ENCODE results near the gene EXOSC7. TPM values are rescaled to one million over a fixed set of nuclear protein-coding genes. Genes with fewer than 3 reads are reported as not detected.
A peak's percentile ranks its signal among the peaks of the same experiment; 100 is the strongest.

EXOSC7 gene
- total RNA-seq, 6 donors from 2014 or later: 35.8 to 55.5 (median 41.1) TPM

DNA sequence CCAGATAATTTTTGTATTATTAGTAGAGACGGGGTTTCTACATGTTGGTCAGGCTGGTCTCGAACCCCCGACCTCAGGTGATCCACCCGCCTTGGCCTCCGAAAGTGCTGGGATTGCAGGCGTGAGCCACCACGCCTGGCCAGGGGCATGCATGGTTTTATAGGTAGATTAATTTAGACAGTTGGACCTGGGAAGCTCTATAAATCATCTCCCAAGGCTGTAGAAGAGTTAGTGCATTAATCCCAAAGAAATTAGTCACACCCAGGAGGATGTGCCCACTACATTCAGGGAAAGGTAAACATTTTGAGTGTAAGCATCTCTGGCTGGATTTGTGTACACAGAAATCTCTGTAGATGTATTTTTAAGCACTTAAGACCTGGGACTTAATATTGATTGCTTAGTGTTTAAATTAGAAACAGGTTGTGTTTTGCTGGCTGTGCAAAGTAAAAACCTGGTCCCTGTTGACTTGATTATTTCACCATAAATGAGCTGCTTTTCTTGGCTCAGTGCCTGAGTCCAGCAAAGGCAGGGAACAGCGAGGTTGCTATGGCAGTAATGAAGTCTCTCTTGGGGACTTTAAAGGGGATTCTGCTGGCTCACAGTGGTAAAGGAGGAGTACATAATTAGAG is 19.2 kb downstream of the EXOSC7 start:
- peak overlapping the region in 1 of 4 donors; percentile 24 for H3K27ac ChIP-seq
- H3K36me3 ChIP-seq: peaks cover 0 to 63% (median 20%) of the 10 kb centered on the region in 4 donors
- WGBS, 2 donors: 69 to 86% methylated on average over 8 of the region's 8 CpGs
- no peak for TF ChIP-seq POLR2A (IDR thresholded peaks at IDR 0.05)
- TF ChIP-seq POLR2AphosphoS5 (IDR thresholded peaks at IDR 0.05): no peak
- TF ChIP-seq CTCF (IDR thresholded peaks at IDR 0.05): no peak
- no peak for TF ChIP-seq EP300 (IDR thresholded peaks at IDR 0.05)
- ATAC-seq (ENCODE audit: low FRiP score in 2 of 2) (peak in 1 of 2 donors; percentile 64), DNase-seq (peak; percentile 33 to 47)
- H3K4me1 ChIP-seq: peaks cover 8 to 26% (median 18%) of the 10 kb centered on the region in 4 donors
- H3K27me3 ChIP-seq: no peaks in the 10 kb centered on the region
- H3K4me3 ChIP-seq: no peak overlapping the region
- H3K9me3 ChIP-seq: no peaks in the 10 kb centered on the region

- no peak for ATAC-seq (ENCODE audit: low FRiP score in 2 of 2)
- Histone ChIP-seq H3K9me3 (no peaks in the 10 kb centered on the region), H3K27ac (no peak overlapping the region), H3K27me3 (no peaks in the 10 kb centered on the region), H3K4me3 (no peak overlapping the region), H3K4me1 (peaks cover 8 to 26% (median 18%) of the 10 kb centered on the region in 4 donors), H3K36me3 (peaks cover 0 to 63% (median 17%) of the 10 kb centered on the region in 4 donors)
- TF ChIP-seq CTCF (IDR thresholded peaks at IDR 0.05) (no peak), POLR2A (IDR thresholded peaks at IDR 0.05) (no peak), POLR2AphosphoS5 (IDR thresholded peaks at IDR 0.05) (no peak), EP300 (IDR thresholded peaks at IDR 0.05) (no peak)
- DNase-seq: no peak
- WGBS, 2 donors: 68 to 73% methylated on average over 3 of the region's 3 CpGs
Observed at GRCh38 chr3:44996556-44996969, 20.5 kb downstream of the EXOSC7 start.

DNA sequence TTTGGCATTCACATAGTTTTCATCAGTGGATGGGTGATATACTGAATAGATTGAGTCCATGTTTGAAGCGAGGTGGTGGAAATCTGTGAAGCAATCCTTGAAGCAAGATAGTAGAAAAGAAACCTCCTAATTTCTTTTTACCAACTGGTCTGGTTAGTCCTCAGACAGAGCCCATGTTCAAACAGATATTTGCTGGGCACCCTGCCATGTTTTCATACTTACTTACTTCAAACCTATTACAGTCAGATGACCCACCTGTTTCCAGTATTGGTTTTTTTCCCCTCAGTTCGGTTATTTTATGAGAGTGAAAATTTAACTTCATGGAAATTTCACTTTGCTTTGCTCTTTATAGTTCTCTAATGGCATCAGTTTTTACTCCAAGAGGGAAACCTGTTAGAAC is 23.7 kb downstream of the EXOSC7 start:
- H3K9me3 ChIP-seq: no peaks in the 10 kb centered on the region
- no peak for TF ChIP-seq CTCF (IDR thresholded peaks at IDR 0.05)
- no peak overlapping the region for H3K4me3 ChIP-seq
- H3K36me3 ChIP-seq: peaks cover 3 to 75% (median 19%) of the 10 kb centered on the region in 4 donors
- H3K27me3 ChIP-seq: no peaks in the 10 kb centered on the region
- ATAC-seq (ENCODE audit: low FRiP score in 2 of 2): no peak
- peaks cover 8 to 15% (median 12%) of the 10 kb centered on the region in 4 donors for H3K4me1 ChIP-seq
- peak in 1 of 2 donors; percentile 64 for DNase-seq
- WGBS, 2 donors: 71% methylated on average over 2 of the region's 2 CpGs
- H3K27ac ChIP-seq: no peak overlapping the region

DNA sequence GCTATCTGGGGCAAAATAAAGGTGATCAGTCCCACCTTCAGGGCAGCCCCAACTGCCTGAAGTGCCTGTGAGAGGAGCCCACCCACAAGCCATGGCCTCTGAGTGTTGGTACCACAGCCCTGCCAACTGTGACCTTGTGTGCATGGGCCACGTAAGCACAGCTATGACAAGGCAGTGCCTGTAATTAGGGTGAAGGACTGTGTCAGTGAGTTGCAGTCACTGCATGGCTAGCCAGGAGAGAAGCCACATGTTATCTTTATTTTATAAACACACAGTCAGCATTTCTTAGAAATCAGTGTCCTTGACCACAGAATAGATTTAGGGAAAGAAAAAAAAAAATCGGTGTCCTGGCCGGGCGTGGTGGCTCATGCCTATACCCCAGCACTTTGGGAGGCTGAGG is 24.8 kb downstream of the EXOSC7 start:
- H3K4me3 ChIP-seq: no peak overlapping the region
- H3K27me3 ChIP-seq: no peaks in the 10 kb centered on the region
- WGBS, 2 donors: 95 to 98% methylated on average over 4 of the region's 4 CpGs
- H3K9me3 ChIP-seq: no peaks in the 10 kb centered on the region
- no peak for ATAC-seq (ENCODE audit: low FRiP score in 2 of 2)
- DNase-seq: no peak
- H3K36me3 ChIP-seq: peaks cover 3 to 80% (median 23%) of the 10 kb centered on the region in 4 donors
- H3K4me1 ChIP-seq: peaks cover 0 to 5% (median 2%) of the 10 kb centered on the region in 4 donors
- H3K27ac ChIP-seq: no peak overlapping the region
- TF ChIP-seq POLR2AphosphoS5 (IDR thresholded peaks at IDR 0.05) (no peak), EP300 (IDR thresholded peaks at IDR 0.05) (no peak), POLR2A (IDR thresholded peaks at IDR 0.05) (no peak), CTCF (IDR thresholded peaks at IDR 0.05) (no peak)

DNA sequence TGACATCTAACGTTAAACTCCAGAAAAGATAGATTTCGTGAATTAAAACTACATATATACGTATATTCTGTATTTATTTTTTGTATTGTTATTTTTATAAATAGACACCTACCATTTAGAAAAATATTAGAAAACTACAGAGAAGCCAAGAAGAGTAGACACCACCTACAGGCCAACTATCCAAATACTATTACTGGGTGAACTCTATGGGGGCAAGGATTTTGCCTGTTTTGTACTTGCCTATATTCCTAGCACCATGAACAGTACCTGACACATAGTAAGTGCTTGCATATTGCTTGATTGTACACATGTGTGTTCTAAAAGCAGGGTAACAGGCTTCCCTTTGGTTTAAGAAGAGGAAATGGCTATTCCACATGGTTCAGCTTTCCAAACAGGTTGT is 25.7 kb downstream of the EXOSC7 start:
- WGBS, 2 donors: 97 to 98% methylated on average over 3 of the region's 3 CpGs
- ATAC-seq (ENCODE audit: low FRiP score in 2 of 2): no peak
- H3K27me3 ChIP-seq: no peaks in the 10 kb centered on the region
- peaks cover 3 to 72% (median 23%) of the 10 kb centered on the region in 4 donors for H3K36me3 ChIP-seq
- no peak overlapping the region for H3K4me3 ChIP-seq
- TF ChIP-seq POLR2A (IDR thresholded peaks at IDR 0.05) (no peak), POLR2AphosphoS5 (IDR thresholded peaks at IDR 0.05) (no peak)
- peaks cover 0 to 3% (median 0%) of the 10 kb centered on the region in 4 donors for H3K4me1 ChIP-seq
- H3K27ac ChIP-seq: no peak overlapping the region
- no peak for DNase-seq
- no peaks in the 10 kb centered on the region for H3K9me3 ChIP-seq
